NCI-H2081 treated with DMSO at 0.1 percent for 48 hours (cell line): ENCODE data around the gene OR6Q1.
"Not testable (repeated sequence)": the region's sequence is repeated elsewhere in the genome, so short reads cannot be mapped to it uniquely, and the experiment has no call there.

Experiments
- DNase-seq: peaks from one replicate; lab custom pipeline; 2025; lab: John Stamatoyannopoulos, UW

OR6Q1 gene, protein sequence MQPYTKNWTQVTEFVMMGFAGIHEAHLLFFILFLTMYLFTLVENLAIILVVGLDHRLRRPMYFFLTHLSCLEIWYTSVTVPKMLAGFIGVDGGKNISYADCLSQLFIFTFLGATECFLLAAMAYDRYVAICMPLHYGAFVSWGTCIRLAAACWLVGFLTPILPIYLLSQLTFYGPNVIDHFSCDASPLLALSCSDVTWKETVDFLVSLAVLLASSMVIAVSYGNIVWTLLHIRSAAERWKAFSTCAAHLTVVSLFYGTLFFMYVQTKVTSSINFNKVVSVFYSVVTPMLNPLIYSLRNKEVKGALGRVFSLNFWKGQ

DNA sequence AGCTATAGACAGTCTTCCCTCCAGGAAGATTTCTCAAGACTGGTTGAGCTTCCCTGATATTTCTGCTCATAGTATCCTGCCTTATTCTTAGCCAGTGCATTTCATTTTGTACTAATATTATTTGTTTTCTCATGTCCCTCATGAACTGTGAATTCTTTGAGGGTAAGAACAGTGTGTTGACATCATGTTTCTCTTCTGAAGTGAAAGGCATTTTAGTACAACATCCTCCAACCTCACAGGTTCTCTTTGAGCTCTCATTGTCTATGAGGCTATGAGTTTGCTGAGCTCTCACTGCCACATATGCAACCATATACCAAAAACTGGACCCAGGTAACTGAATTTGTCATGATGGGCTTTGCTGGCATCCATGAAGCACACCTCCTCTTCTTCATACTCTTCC lies at the start of gene OR6Q1:
OR6Q1 (plus strand) TSS at position 301 of the 400 bp plus-strand sequence; CDS start at position 301, 0 bp downstream.
- DNase-seq: no peak

- DNase-seq: no peak
These were observed 49.2 kb upstream of the OR6Q1 start for GRCh38 chr11:57981536-57981935.

DNA sequence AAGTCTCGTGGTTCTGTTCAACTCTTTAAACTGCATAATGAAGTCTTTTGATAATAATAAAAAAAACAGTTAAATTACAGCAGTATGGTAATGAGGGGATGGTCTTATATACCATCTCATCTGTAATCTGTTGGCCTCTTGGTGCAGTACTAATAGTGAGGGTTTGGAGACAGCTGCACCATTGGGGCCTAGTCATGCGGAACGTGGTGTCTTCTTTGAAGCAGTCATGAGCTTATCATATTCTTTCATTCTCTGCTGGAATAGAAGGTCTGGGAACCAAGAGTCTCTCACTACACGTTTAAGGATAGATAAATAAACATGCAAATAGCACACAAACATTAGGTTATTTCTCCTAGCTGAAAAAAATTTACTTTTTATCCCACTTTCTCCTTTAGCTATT lies 48.0 kb upstream of the OR6Q1 start:
- DNase-seq: no peak

DNA sequence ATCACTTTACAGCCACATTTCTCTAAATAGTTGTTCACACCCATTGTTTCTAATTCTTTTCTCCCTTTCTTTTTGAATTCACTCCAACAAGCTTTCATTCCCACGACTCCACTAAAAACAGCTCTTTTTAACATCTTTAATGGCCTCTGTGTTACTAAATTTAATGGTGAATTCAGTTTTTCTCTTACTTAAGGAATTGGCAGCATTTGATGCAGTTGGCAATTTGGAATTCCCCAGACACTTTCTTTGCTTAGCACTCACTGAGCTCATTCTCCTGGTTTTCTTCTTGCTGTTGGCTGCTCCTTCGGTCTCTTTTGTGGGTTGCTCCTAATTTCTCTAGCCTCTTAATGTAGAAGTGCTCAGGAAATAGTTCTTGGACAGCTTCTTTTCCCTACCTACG lies 47.6 kb upstream of the OR6Q1 start:
- DNase-seq: no peak

- DNase-seq: not testable (repeated sequence)
These were observed 31.2 kb upstream of the OR6Q1 start for GRCh38 chr11:57999523-57999922.

GRCh38 chr11:58000021-58000420 lies 30.7 kb upstream of the OR6Q1 start:
- DNase-seq: not testable (repeated sequence)

DNA sequence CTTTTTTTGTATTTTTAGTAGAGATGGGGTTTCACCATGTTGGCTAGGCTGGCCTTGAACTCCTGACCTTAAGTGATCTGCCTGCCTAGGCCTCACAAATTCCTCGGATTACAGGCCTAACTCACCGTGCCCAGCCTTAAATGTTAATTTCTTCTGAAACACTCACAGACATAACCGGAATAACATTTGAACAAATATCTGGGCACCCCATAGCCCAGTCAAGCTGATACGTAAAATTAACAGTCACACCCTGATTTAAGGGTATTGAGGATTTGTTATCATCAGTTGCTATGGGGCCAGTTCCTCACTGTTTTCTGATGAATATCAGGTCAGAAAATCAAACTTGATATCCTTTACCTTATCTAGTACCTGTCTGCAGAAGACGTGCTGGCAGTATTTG lies 30.1 kb upstream of the OR6Q1 start:
- no peak for DNase-seq

DNA sequence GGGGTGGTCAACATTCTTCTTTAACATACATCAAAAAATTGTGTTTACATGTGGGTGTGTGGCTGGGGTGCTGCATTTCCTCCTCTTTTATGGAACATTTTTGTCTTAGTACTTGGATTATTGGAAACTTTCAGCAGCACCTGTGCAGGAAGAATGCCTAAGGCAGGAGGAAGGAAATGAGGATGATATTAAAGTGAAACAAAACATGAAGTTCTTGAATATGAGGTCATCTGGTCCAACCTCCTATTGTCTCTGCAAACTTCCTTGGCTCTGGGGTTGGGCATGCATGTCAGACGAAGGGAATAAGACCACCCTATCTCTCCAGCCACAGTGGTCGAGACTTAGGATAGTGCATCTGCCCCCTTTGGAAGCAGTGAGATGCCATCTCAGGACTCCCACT lies 27.7 kb upstream of the OR6Q1 start:
- no peak for DNase-seq

GRCh38 chr11:58003591-58003990 lies 27.2 kb upstream of the OR6Q1 start:
- no peak for DNase-seq

- DNase-seq: no peak
These were observed 26.1 kb upstream of the OR6Q1 start for GRCh38 chr11:58004664-58005063.

- DNase-seq: no peak
These were observed 23.8 kb upstream of the OR6Q1 start for GRCh38 chr11:58006940-58007339.

DNA sequence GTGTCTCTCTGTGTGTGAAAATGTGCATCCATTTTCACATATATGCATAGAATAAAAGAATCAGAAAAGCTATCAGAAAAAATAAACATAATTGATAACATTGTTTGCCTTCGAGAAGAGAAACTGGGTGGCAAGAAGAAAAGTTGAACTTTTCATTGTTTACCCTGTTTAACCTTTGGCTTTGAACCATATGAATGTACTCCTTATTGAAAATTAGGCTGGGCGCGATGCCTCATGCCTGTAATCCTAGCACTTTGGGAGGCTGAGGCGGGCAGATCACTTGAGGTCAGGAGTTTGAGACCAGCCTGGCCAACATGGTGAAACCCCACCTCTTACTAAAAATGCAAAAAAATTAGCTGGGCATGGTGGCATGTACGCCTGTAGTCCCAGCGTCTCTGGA lies 19.0 kb upstream of the OR6Q1 start:
- DNase-seq: no peak

GRCh38 chr11:58023435-58023931 lies 7.3 kb upstream of the OR6Q1 start, which contains the start of gene OR9Q1:
TSS of gene OR9Q1 (plus strand) at chr11:58023881. CDS start at chr11:58179445, 155,564 bp downstream.
- DNase-seq: no peak

DNA sequence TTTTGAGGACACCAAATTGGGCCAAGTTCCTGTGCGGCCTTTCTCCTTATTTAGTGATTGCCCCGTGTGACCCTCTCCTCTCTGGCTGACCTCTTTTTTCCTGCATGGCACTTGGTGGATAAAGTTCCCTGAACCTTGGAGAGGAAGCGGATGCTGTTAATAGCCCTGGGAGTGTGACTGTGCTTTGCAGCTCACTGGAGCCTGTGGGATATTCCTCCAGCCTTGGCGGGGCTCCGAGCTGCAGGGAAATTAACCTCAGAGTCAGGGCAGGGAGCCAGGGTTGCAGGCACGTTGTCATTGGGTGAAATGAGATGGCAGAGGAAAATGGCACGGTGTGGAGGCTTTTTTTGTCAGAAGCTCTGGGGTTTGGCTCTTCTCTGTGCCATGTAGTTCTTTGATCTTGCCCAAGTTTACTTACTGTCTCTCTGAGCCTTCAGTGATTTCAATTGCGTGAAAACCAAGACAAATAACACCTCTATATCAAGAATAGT lies 6.1 kb upstream of the OR6Q1 start:
- DNase-seq: no peak

GRCh38 chr11:58027341-58027740 lies 3.4 kb upstream of the OR6Q1 start:
- DNase-seq: no peak

DNA sequence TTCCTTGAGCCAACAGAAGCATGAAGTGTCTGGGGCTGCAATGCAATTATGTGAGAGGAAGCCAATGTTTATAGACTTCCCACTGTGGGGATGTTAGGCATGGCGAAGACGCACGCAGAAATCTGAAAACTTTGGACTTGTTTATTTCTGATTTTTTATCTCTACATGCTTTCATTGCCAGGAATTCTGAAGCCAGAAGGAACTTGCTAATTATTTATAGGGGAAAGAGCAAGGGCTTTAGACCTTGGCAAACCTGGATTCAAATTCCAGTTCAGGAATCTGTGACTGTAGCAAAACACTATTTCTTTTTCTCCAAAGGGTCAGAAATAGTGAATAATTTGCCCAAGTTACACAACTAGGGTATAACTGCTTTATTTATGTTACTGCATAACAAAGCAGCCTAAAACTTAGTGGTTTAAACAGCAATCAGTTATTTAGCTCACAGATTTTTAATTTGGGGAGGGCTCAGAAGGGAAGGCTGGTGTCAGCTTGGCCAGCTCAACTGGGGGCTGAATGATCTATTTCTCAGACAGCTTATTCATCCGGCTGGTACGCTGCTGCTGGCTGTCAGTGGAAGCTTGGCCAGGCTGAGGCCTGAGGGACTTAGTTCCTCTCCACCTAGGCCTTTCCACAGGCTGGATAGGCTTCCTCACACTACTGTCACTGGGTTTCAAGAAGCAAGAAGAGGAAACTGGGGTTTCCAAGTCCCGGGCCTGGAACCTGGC lies 1.9 kb upstream of the OR6Q1 start:
- no peak for DNase-seq

DNA sequence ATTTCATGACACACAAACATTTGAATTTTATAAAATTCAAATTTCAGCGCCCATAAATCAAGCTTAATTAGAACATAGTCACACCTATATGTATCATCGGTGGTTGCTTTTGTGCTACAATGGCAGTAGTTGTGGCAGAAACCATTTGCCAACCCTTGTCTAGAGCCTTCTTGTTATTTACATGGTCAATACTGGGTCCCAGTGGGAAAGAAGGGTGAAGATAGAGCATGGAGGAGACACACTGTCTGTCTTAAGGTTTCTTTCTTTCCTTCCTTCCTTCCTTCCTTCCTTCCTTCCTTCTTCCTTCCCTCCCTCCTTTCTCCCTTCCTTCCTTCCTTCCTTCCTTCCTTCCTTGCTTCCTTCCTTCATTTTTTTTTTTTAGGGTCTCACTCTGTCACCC lies 3.7 kb downstream of the OR6Q1 start:
- no peak for DNase-seq

- no peak for DNase-seq
These were observed 8.8 kb downstream of the OR6Q1 start for GRCh38 chr11:58039589-58039988.

DNA sequence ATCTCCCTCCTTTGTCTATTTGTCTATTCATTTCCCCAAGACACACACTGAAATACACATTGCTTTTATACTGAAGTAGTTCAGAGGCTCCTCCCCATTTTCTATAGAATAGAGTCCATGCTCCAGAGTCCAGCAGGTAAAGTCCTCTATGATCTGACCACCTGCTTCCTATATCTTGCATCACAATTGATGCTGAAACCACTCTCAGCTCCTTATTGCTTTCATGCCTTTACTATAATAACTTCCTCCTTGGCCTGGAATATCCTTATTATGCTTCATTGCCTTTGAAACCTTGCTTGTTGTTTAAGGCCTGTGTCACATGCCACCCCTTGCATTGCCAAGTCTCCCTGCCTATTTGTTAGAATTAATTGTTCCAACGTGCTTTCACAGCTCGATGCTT lies 12.6 kb downstream of the OR6Q1 start:
- DNase-seq: no peak

DNA sequence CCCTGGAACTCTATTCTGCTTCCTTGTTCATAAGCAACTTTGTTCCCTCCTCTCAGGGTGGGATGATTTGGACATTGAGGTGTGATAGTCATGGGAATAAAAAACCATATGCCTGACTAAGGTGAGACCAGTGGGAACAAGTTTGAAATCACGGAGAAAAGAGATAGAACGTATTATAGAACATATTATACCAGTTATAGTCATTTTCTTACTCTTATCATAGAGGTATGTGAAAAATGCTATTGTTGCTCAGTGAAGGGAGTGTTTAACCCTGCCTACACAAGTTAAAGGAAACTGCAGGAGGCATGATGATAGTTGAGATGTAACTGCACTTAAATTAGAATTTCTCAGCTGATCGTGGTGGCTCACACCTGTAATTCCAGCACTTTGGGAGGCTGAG lies 15.5 kb downstream of the OR6Q1 start:
- DNase-seq: no peak

GRCh38 chr11:58047818-58048217 lies 17.1 kb downstream of the OR6Q1 start:
- DNase-seq: no peak

- no peak for DNase-seq
These were observed 25.2 kb downstream of the OR6Q1 start for GRCh38 chr11:58055806-58056401.

- DNase-seq: no peak
These were observed 26.7 kb downstream of the OR6Q1 start for GRCh38 chr11:58057481-58057880.
